ENCODE results near the gene CCDC134.
A peak's percentile ranks its signal among the peaks of the same experiment; 100 is the strongest.

CCDC134 gene

DNA sequence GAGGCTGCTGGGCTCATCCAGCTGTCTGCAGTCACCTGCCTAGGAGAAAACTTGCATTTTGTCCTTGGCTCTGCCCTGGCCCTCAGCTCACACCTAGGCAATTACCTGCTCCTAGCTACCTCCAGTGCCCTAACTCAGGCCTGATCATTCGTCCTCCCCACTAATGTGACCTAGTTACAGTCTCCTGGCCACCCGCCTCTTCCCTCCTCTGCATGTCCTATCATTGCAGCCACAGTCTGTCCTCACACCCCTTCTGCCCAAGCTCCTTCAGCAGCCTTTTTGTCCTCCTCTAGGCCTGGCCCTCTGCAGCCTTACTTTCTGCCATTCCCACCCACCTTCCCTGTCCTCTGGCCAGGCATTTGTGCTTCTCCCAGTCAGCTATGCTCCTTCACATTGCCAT lies 17.7 kb upstream of the CCDC134 start:
- no peaks in the 10 kb centered on the region for H3K36me3 ChIP-seq (ENCODE audit: control insufficient read depth in 4 of 4, insufficient read depth in 4 of 4, low read length in 3 of 4)
- ChIA-PET POLR2A (interaction anchor here (1.4 to 2.2 kb wide), 2 partner anchors 16 to 18 kb away, joined by 4 to 5 read pairs; partner anchors contain the start of gene CCDC134), CTCF (interaction anchor here (1.1 to 8.1 kb wide), 3 partner anchors 10 to 18 kb away, joined by 3 to 55 read pairs (median 3); partner anchors contain the start of gene CCDC134)
- H3K4me3 ChIP-seq (ENCODE audit: control insufficient read depth in 1 of 7, extremely low read depth in 1 of 7, insufficient read depth in 4 of 7, low read depth in 2 of 7, low read length in 6 of 7) = no peak overlapping the region
- H3K4me1 ChIP-seq (ENCODE audit: control extremely low read depth in 1 of 4, control insufficient read depth in 4 of 4, insufficient read depth in 4 of 4, low read length in 3 of 4) = peaks cover 12 to 27% (median 19%) of the 10 kb centered on the region in 4 experiments
- WGBS (ENCODE audit: insufficient coverage) = 100% methylated on average over 2 of the region's 2 CpGs
- no peaks in the 10 kb centered on the region for H3K9me3 ChIP-seq (ENCODE audit: control extremely low read depth in 1 of 5, control insufficient read depth in 4 of 5, insufficient read depth in 2 of 5, low read depth in 1 of 5, low read length in 4 of 5)
- H3K27ac ChIP-seq (ENCODE audit: insufficient read depth in 1 of 2, low read depth in 1 of 2, low read length in 2 of 2, poor library complexity in 1 of 2, severe bottlenecking in 2 of 2) = no peak overlapping the region
- no peaks in the 10 kb centered on the region for H3K27me3 ChIP-seq (replicated peaks in 2 of 5; ENCODE audit: control insufficient read depth in 4 of 5, insufficient read depth in 5 of 5, low read length in 4 of 5)
- DNase-seq = no peak

DNA sequence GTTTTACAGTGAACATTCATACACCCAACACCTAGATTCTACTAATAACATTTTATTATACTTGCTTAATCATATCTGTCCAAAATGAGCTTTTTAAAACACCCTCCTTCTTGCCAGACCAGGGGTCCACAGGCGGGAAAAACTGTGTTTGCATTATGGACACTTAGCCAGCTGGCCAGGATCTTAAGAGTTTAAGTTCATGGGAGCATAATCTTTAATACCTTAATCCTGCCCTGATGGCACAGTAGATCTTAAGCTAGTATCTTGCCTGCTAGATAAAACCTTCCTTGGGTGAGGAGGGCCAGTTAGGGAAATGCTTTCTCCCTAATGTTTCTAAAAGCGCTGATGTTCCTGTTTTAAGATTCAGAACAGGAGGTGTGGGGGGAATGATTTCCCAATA lies 13.1 kb upstream of the CCDC134 start:
- Histone ChIP-seq H3K27ac (ENCODE audit: insufficient read depth in 1 of 2, low read depth in 1 of 2, low read length in 2 of 2, poor library complexity in 1 of 2, severe bottlenecking in 2 of 2) (no peak overlapping the region), H3K36me3 (ENCODE audit: control insufficient read depth in 4 of 4, insufficient read depth in 4 of 4, low read length in 3 of 4) (peaks cover 0 to 3% (median under 1%) of the 10 kb centered on the region in 4 experiments), H3K9me3 (ENCODE audit: control extremely low read depth in 1 of 5, control insufficient read depth in 4 of 5, insufficient read depth in 2 of 5, low read depth in 1 of 5, low read length in 4 of 5) (no peaks in the 10 kb centered on the region), H3K27me3 (replicated peaks in 2 of 5; ENCODE audit: control insufficient read depth in 4 of 5, insufficient read depth in 5 of 5, low read length in 4 of 5) (no peaks in the 10 kb centered on the region), H3K4me3 (ENCODE audit: control insufficient read depth in 1 of 7, extremely low read depth in 1 of 7, insufficient read depth in 4 of 7, low read depth in 2 of 7, low read length in 6 of 7) (no peak overlapping the region), H3K4me1 (ENCODE audit: control extremely low read depth in 1 of 4, control insufficient read depth in 4 of 4, insufficient read depth in 4 of 4, low read length in 3 of 4) (peaks cover 0 to 4% (median 0%) of the 10 kb centered on the region in 4 experiments)
- 100% methylated on average over 1 of the region's 2 CpGs for WGBS (ENCODE audit: insufficient coverage)
- POLR2A ChIA-PET = interaction anchor here (0.7 kb wide), 2 partner anchors 125 to 303 kb away, joined by 4 read pairs; no protein-coding TSS in a partner anchor
- CTCF ChIA-PET = interaction anchor here (0.8 to 1.5 kb wide), 3 partner anchors 10 to 40 kb away, joined by 3 to 6 read pairs (median 5); no protein-coding TSS in a partner anchor
- no peak for DNase-seq

GRCh38 chr22:41793871-41794270 lies 6.6 kb upstream of the CCDC134 start:
- H3K4me3 ChIP-seq (ENCODE audit: control insufficient read depth in 1 of 7, extremely low read depth in 1 of 7, insufficient read depth in 4 of 7, low read depth in 2 of 7, low read length in 6 of 7) = no peak overlapping the region
- H3K27ac ChIP-seq (ENCODE audit: insufficient read depth in 1 of 2, low read depth in 1 of 2, low read length in 2 of 2, poor library complexity in 1 of 2, severe bottlenecking in 2 of 2) = no peak overlapping the region
- WGBS (ENCODE audit: insufficient coverage) = 100% methylated on average over 2 of the region's 3 CpGs
- peaks cover 0 to 8% (median 5%) of the 10 kb centered on the region in 4 experiments for H3K36me3 ChIP-seq (ENCODE audit: control insufficient read depth in 4 of 4, insufficient read depth in 4 of 4, low read length in 3 of 4)
- POLR2A ChIA-PET = no interaction called here
- CTCF ChIA-PET = interaction anchor here (8.3 kb wide), 1 partner anchor 12 kb away, joined by 55 read pairs; no protein-coding TSS in a partner anchor
- H3K27me3 ChIP-seq (replicated peaks in 2 of 5; ENCODE audit: control insufficient read depth in 4 of 5, insufficient read depth in 5 of 5, low read length in 4 of 5) = no peaks in the 10 kb centered on the region
- no peaks in the 10 kb centered on the region for H3K9me3 ChIP-seq (ENCODE audit: control extremely low read depth in 1 of 5, control insufficient read depth in 4 of 5, insufficient read depth in 2 of 5, low read depth in 1 of 5, low read length in 4 of 5)
- DNase-seq = no peak
- H3K4me1 ChIP-seq (ENCODE audit: control extremely low read depth in 1 of 4, control insufficient read depth in 4 of 4, insufficient read depth in 4 of 4, low read length in 3 of 4) = peaks cover 0 to 2% (median under 1%) of the 10 kb centered on the region in 4 experiments

GRCh38 chr22:41798736-41799135 lies 1.7 kb upstream of the CCDC134 start:
- WGBS (ENCODE audit: insufficient coverage) = 93% methylated on average over 2 of the region's 2 CpGs
- H3K9me3 ChIP-seq (ENCODE audit: control extremely low read depth in 1 of 5, control insufficient read depth in 4 of 5, insufficient read depth in 2 of 5, low read depth in 1 of 5, low read length in 4 of 5) = no peaks in the 10 kb centered on the region
- H3K27me3 ChIP-seq (replicated peaks in 2 of 5; ENCODE audit: control insufficient read depth in 4 of 5, insufficient read depth in 5 of 5, low read length in 4 of 5) = no peaks in the 10 kb centered on the region
- ChIA-PET CTCF (interaction anchor here (1.1 to 8.3 kb wide), 7 partner anchors 8 to 100 kb away, joined by 4 to 55 read pairs (median 6); partner anchors contain the start of gene MEI1), POLR2A (interaction anchor here (0.9 to 1.9 kb wide), 2 partner anchors 15 to 17 kb away, joined by 3 to 5 read pairs; no protein-coding TSS in a partner anchor)
- H3K4me3 ChIP-seq (ENCODE audit: control insufficient read depth in 1 of 7, extremely low read depth in 1 of 7, insufficient read depth in 4 of 7, low read depth in 2 of 7, low read length in 6 of 7) = no peak overlapping the region
- DNase-seq = no peak
- H3K36me3 ChIP-seq (ENCODE audit: control insufficient read depth in 4 of 4, insufficient read depth in 4 of 4, low read length in 3 of 4) = peaks cover 0 to 6% (median 4%) of the 10 kb centered on the region in 4 experiments
- peaks cover 3 to 32% (median 26%) of the 10 kb centered on the region in 4 experiments for H3K4me1 ChIP-seq (ENCODE audit: control extremely low read depth in 1 of 4, control insufficient read depth in 4 of 4, insufficient read depth in 4 of 4, low read length in 3 of 4)
- no peak overlapping the region for H3K27ac ChIP-seq (ENCODE audit: insufficient read depth in 1 of 2, low read depth in 1 of 2, low read length in 2 of 2, poor library complexity in 1 of 2, severe bottlenecking in 2 of 2)

GRCh38 chr22:41799486-41800347 lies 762 bp upstream of the CCDC134 start:
- Histone ChIP-seq H3K4me3 (ENCODE audit: control insufficient read depth in 1 of 7, extremely low read depth in 1 of 7, insufficient read depth in 4 of 7, low read depth in 2 of 7, low read length in 6 of 7) (peak overlapping the region; percentile 73 to 98 (median 90)), H3K9me3 (ENCODE audit: control extremely low read depth in 1 of 5, control insufficient read depth in 4 of 5, insufficient read depth in 2 of 5, low read depth in 1 of 5, low read length in 4 of 5) (no peaks in the 10 kb centered on the region), H3K36me3 (ENCODE audit: control insufficient read depth in 4 of 4, insufficient read depth in 4 of 4, low read length in 3 of 4) (peaks cover 0 to 4% (median 3%) of the 10 kb centered on the region in 4 experiments), H3K4me1 (ENCODE audit: control extremely low read depth in 1 of 4, control insufficient read depth in 4 of 4, insufficient read depth in 4 of 4, low read length in 3 of 4) (peaks cover 3 to 32% (median 26%) of the 10 kb centered on the region in 4 experiments), H3K27me3 (replicated peaks in 2 of 5; ENCODE audit: control insufficient read depth in 4 of 5, insufficient read depth in 5 of 5, low read length in 4 of 5) (no peaks in the 10 kb centered on the region), H3K27ac (ENCODE audit: insufficient read depth in 1 of 2, low read depth in 1 of 2, low read length in 2 of 2, poor library complexity in 1 of 2, severe bottlenecking in 2 of 2) (peak overlapping the region; percentile 78 to 90)
- no peak for DNase-seq
- WGBS (ENCODE audit: insufficient coverage) = 9% methylated on average over 30 of the region's 38 CpGs
- CTCF ChIA-PET = interaction anchor here (0.7 to 8.3 kb wide), 14 partner anchors 9 to 111 kb away, joined by 3 to 55 read pairs (median 4); partner anchors contain the start of genes MEI1 and SNU13
- POLR2A ChIA-PET = interaction anchor here (0.6 to 1.9 kb wide), 9 partner anchors 16 to 111 kb away, joined by 3 to 14 read pairs (median 4); partner anchors contain the start of genes SNU13 and SREBF2

DNA sequence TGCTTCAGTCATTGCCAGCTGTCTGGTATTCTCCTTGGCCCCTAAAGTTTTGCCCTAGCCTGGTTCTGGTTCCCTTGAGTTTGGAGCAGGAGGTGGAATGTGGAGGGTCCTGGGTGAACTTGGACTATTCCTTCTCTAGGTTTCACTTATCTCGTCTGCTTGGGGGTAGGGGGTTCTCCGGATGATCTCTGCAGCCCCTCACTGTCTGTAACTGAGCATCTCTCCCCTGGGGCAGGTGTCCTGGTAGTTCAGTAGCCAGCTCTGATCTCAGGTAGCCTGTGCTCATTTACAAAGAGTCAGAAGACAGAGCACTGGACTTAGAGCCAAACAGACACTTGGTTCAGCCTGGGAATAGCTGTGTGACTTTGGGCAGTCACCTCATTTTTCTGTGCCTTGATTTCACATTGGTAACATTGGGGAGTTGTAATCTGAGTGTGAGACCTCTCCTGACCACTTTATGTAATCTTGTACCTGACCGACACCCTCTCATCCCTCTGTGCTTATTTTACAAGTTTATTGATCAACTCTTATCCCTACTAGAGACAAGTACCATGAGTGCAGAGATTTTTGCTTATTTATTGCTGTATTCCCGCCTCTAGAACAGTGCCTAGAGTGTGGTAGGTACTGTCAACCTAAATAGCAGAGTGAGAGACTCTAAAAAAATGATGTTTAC lies 804 bp downstream of the CCDC134 start:
- DNase-seq = no peak
- POLR2A ChIA-PET = interaction anchor here (0.5 to 1.4 kb wide), 2 partner anchors 31 to 58 kb away, joined by 4 to 6 read pairs; partner anchors contain the start of gene SREBF2
- Histone ChIP-seq H3K9me3 (ENCODE audit: control extremely low read depth in 1 of 5, control insufficient read depth in 4 of 5, insufficient read depth in 2 of 5, low read depth in 1 of 5, low read length in 4 of 5) (no peaks in the 10 kb centered on the region), H3K27me3 (replicated peaks in 2 of 5; ENCODE audit: control insufficient read depth in 4 of 5, insufficient read depth in 5 of 5, low read length in 4 of 5) (no peaks in the 10 kb centered on the region), H3K27ac (ENCODE audit: insufficient read depth in 1 of 2, low read depth in 1 of 2, low read length in 2 of 2, poor library complexity in 1 of 2, severe bottlenecking in 2 of 2) (peak overlapping the region; percentile 75 to 90), H3K36me3 (ENCODE audit: control insufficient read depth in 4 of 4, insufficient read depth in 4 of 4, low read length in 3 of 4) (peaks cover 0 to 3% (median 0%) of the 10 kb centered on the region in 4 experiments), H3K4me3 (ENCODE audit: control insufficient read depth in 1 of 7, extremely low read depth in 1 of 7, insufficient read depth in 4 of 7, low read depth in 2 of 7, low read length in 6 of 7) (peak overlapping the region; percentile 73 to 98 (median 90)), H3K4me1 (ENCODE audit: control extremely low read depth in 1 of 4, control insufficient read depth in 4 of 4, insufficient read depth in 4 of 4, low read length in 3 of 4) (peaks cover 3 to 32% (median 26%) of the 10 kb centered on the region in 4 experiments)
- WGBS (ENCODE audit: insufficient coverage) = 22% methylated on average over 3 of the region's 4 CpGs
- CTCF ChIA-PET = interaction anchor here (0.8 to 8.3 kb wide), 8 partner anchors 15 to 103 kb away, joined by 3 to 55 read pairs (median 4); partner anchors contain the start of gene MEI1

Measured in common myeloid progenitor, CD34-positive (primary cell).